Spinal cord (tissue), 10 donors: ENCODE data around the gene MRS2. TPM values are rescaled to one million over a fixed set of nuclear protein-coding genes. Genes with fewer than 3 reads are reported as not detected.
"Not testable (repeated sequence)": the region's sequence is repeated elsewhere in the genome, so short reads cannot be mapped to it uniquely, and the experiment has no call there.

Source experiments
- DNase-seq, 6 donors: peaks; one replicate each; pipeline versions ENCODE4 v3.0.0 to v3.0.0-alpha.2; 2013 to 2015; ENCODE audit warnings: low spot score in 6 of 6, low read depth in 4 of 6
- H3K27ac ChIP-seq: one replicate; pipeline ENCODE4 v1.5.1; 2013; ENCODE audit warnings: low read depth, low read length, control low read depth
- H3K27me3 ChIP-seq: one replicate; pipeline ENCODE4 v1.6.1; 2013; ENCODE audit warnings: low read length; ENCODE audit not compliant: control insufficient read depth, insufficient read depth
- H3K36me3 ChIP-seq: one replicate; pipeline ENCODE4 v1.6.1; 2013; ENCODE audit warnings: low read length; ENCODE audit not compliant: control insufficient read depth, insufficient read depth
- H3K4me1 ChIP-seq: one replicate; pipeline ENCODE4 v1.6.1; 2013; ENCODE audit warnings: low read length; ENCODE audit not compliant: control insufficient read depth, insufficient read depth
- H3K4me3 ChIP-seq: one replicate; pipeline ENCODE4 v1.5.1; 2013; ENCODE audit warnings: low read depth, low read length, control low read depth
- H3K9me3 ChIP-seq: one replicate; pipeline ENCODE4 v1.6.1; 2013; ENCODE audit warnings: low read length; ENCODE audit not compliant: control insufficient read depth, insufficient read depth
- WGBS: methylation state at CpG from one replicate; pipeline ENCODE4 v1.1.5; 2013; ENCODE audit warnings: missing lambda C conversion rate; ENCODE audit not compliant: insufficient coverage; 5-methylcytosine and 5-hydroxymethylcytosine counted together
- polyA plus RNA-seq, 2 donors: library from polyadenylated mRNA; unstranded; fragments of 120-200 nt; gene quantifications; one replicate each; pipeline ENCODE4 v1.2.1, GENCODE V29; 2013; ENCODE audit not compliant: insufficient read length in 2 of 2
- total RNA-seq, 2 donors: library from RNA; depleted of rRNA in 1 of 2; stranded (reverse); fragments of 120-200 nt in 1 of 2; fragments of >200 nt in 1 of 2; gene quantifications; one replicate each; pipeline versions ENCODE4 v1.2.3 to v1.2.4, GENCODE V29; 2013 to 2014
- donor health status: healthy.

MRS2 gene
- total and polyA plus RNA-seq, 4 donors, result 20.7 to 25.4 (median 22.7) TPM

GRCh38 chr6:24362363-24362762, 40.4 kb upstream of the MRS2 start:
- H3K4me3 ChIP-seq, H3K36me3 ChIP-seq, DNase-seq, H3K9me3 ChIP-seq, H3K27me3 ChIP-seq, H3K27ac ChIP-seq: not testable (repeated sequence)
- WGBS, result 97% methylated on average over 4 of the region's 5 CpGs
- peaks cover 21% of the 10 kb centered on the region for H3K4me1 ChIP-seq

DNA sequence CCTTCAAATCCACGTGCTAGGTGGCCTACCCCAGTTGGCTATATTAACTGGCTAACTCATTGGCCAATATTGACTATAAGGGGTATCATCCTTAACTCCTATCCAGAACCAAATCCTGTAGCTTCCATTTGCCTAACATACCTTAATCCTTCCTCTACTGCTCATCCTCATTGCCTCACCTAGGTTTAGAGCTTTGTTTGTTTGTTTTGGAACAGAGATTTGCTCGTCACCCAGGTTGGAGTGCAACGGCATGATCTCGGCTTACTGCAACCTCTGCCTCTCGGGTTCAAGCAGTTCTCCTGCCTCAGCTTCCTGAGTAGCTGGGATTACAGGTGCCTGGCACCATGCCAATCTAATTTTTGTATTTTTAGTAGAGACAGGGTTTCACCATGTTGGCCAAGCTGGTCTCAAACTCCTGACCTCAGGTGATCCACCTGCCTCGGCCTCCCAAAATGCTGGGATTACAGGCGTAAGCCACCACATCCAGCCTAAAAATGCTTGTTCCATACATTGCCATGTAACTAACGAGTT, 37.6 kb upstream of the MRS2 start:
- WGBS, result 79% methylated on average over 5 of the region's 8 CpGs
- H3K4me3 ChIP-seq, H3K4me1 ChIP-seq, H3K27ac ChIP-seq, H3K27me3 ChIP-seq, DNase-seq, H3K36me3 ChIP-seq, H3K9me3 ChIP-seq: not testable (repeated sequence)

GRCh38 chr6:24374612-24375011, 28.1 kb upstream of the MRS2 start:
- Histone ChIP-seq H3K4me1 (no peaks in the 10 kb centered on the region), H3K9me3 (peaks cover 1% of the 10 kb centered on the region), H3K36me3 (no peaks in the 10 kb centered on the region), H3K27ac (no peak overlapping the region), H3K4me3 (no peak overlapping the region), H3K27me3 (no peaks in the 10 kb centered on the region)
- no peak for DNase-seq
- WGBS, result 91% methylated on average over 5 of the region's 6 CpGs

DNA sequence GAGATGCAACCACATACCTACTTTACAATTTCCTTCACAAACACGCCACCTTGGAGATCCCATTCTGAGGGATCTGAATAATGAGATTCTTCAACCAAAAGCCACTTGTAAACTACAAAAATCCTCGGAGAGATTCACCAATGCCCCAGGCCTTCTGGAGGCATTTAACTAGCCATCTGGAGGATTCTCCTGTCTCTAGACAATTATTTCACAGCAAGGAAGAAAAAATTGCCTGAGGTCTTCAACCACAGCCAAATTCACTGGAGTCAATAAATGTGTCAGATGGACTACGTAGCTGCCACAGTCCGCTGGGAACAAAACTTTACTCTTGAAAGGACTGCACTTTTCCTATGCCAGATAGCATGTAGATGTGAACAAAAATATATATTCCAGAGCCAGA, 25.9 kb upstream of the MRS2 start:
- WGBS, result 22% methylated on average over 4 of the region's 4 CpGs

GRCh38 chr6:24378473-24379097, 24.2 kb upstream of the MRS2 start:
- H3K27ac ChIP-seq, result no peak overlapping the region
- no peak overlapping the region for H3K4me3 ChIP-seq
- no peak for DNase-seq
- no peaks in the 10 kb centered on the region for H3K9me3 ChIP-seq
- H3K4me1 ChIP-seq, result no peaks in the 10 kb centered on the region
- WGBS, result 67% methylated on average over 1 of the region's 1 CpG
- H3K36me3 ChIP-seq, result no peaks in the 10 kb centered on the region
- no peaks in the 10 kb centered on the region for H3K27me3 ChIP-seq

More for the DNA sequence above, 25.9 kb upstream of the MRS2 start:
- Histone ChIP-seq H3K4me3 (no peak overlapping the region), H3K9me3 (no peaks in the 10 kb centered on the region), H3K36me3 (no peaks in the 10 kb centered on the region), H3K4me1 (no peaks in the 10 kb centered on the region), H3K27ac (no peak overlapping the region), H3K27me3 (no peaks in the 10 kb centered on the region)
- peak in 2 of 6 donors; percentile 34 to 42 for DNase-seq

GRCh38 chr6:24381476-24382219, 21.1 kb upstream of the MRS2 start:
- WGBS, result no CpG with 5 or more reads among the region's 4 CpGs

DNA sequence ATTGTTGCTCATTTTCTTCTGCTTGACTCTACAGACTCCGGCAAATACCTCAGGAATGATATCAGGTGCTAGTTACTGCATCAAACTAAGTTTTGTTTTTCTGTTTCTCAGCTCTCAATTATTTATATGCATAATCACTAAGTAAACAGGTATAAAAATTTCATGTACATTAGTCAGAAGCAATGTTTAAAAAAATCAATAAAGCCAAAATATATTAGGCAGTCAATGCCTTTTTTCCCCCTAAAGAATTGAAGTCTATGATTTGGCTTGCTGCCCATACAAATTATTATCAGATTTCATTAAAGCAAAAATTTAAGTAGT, 20.6 kb upstream of the MRS2 start:
- no peaks in the 10 kb centered on the region for H3K4me1 ChIP-seq
- DNase-seq, result no peak
- WGBS, result no CpG with 5 or more reads among the region's 1 CpG
- no peaks in the 10 kb centered on the region for H3K36me3 ChIP-seq
- H3K27me3 ChIP-seq, result no peaks in the 10 kb centered on the region
- H3K4me3 ChIP-seq, result no peak overlapping the region
- H3K27ac ChIP-seq, result no peak overlapping the region
- H3K9me3 ChIP-seq, result no peaks in the 10 kb centered on the region

More at GRCh38 chr6:24381476-24382219, 21.1 kb upstream of the MRS2 start:
- Histone ChIP-seq H3K9me3 (no peaks in the 10 kb centered on the region), H3K4me1 (no peaks in the 10 kb centered on the region), H3K36me3 (no peaks in the 10 kb centered on the region), H3K4me3 (no peak overlapping the region), H3K27me3 (no peaks in the 10 kb centered on the region), H3K27ac (no peak overlapping the region)
- no peak for DNase-seq

- H3K9me3 ChIP-seq, DNase-seq, H3K4me1 ChIP-seq, H3K36me3 ChIP-seq, H3K27me3 ChIP-seq, H3K27ac ChIP-seq, H3K4me3 ChIP-seq: not testable (repeated sequence)
- WGBS, result 100% methylated on average over 2 of the region's 9 CpGs
Observed at GRCh38 chr6:24382891-24383494, 19.7 kb upstream of the MRS2 start.

DNA sequence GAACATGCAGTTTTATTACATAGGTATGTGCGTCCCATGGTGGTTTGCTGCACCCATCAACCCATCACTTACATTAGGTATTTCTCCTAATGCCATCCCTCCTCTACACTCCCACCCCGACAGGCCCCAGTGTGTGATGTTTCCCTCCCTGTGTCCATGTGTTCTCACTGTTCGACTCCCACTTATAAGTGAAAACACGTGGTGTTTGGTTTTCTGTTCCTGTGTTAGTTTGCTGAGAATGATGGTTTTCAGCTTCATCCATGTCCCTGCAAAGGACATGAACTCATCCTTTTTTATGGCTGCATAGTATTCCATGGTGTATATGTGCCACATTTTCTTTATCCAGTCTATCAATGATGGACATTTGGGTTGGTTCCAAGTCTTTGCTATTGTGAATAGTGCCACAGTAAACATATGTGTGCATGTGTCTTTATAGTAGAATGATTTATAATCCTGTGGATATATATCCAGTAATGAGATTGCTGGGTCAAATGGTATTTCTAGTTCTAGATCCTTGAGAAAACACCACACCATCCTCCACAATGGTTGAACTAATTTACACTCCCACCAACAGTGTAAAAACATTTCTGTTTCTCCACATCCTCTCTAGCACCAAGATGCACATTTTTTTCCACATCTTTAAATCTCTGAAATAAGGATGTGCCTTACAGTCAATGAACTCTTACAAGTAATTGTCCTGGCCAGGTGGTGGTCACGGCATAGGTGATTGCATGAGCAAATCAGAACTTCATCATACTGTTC, 18.2 kb upstream of the MRS2 start:
- not testable (repeated sequence) for H3K4me3 ChIP-seq, H3K36me3 ChIP-seq, H3K4me1 ChIP-seq, H3K9me3 ChIP-seq, DNase-seq, H3K27me3 ChIP-seq, H3K27ac ChIP-seq
- 100% methylated on average over 2 of the region's 5 CpGs for WGBS
